KMS-11 (cell line): ENCODE results near the gene FOXP3.

ENCODE experiments used
- H2AFZ ChIP-seq: fragments of 200-600 bp; sonication (generic); 2 replicates; pipeline ENCODE4 v1.6.1; 2016; ENCODE audit warnings: antibody characterized with exemption, mixed run types, low read depth
- H3K27ac ChIP-seq: fragments of 200-600 bp; sonication (generic); 2 replicates; pipeline ENCODE4 v1.6.1; 2016; ENCODE audit warnings: mild to moderate bottlenecking, mixed run types
- H3K27me3 ChIP-seq: fragments of 200-600 bp; sonication (generic); 2 replicates; pipeline ENCODE4 v1.6.1; 2017; ENCODE audit warnings: mild to moderate bottlenecking, low read depth, mixed run types, moderate library complexity; ENCODE audit not compliant: insufficient read depth
- H3K36me3 ChIP-seq: fragments of 200-600 bp; sonication (generic); 2 replicates; pipeline ENCODE4 v1.6.1; 2017; ENCODE audit warnings: mild to moderate bottlenecking, mixed run types; ENCODE audit not compliant: insufficient read depth
- H3K4me1 ChIP-seq: fragments of 200-600 bp; sonication (generic); 2 replicates; pipeline ENCODE4 v1.6.1; 2016; ENCODE audit warnings: mild to moderate bottlenecking, low read depth, mixed run types; ENCODE audit not compliant: poor library complexity, severe bottlenecking
- H3K4me2 ChIP-seq: fragments of 200-600 bp; sonication (generic); 2 replicates; pipeline ENCODE4 v1.7.0; 2016; ENCODE audit warnings: mild to moderate bottlenecking, mixed run types
- H3K4me3 ChIP-seq: fragments of 200-600 bp; sonication (generic); IDR thresholded peaks from 2 replicates; pipeline ENCODE4 v1.6.1; 2017; ENCODE audit warnings: low read depth, low read length, mixed read lengths; ENCODE audit not compliant: insufficient read depth
- H3K79me2 ChIP-seq: fragments of 200-600 bp; sonication (generic); 2 replicates; pipeline ENCODE4 v1.6.1; 2016; ENCODE audit warnings: low read depth, mixed run types; ENCODE audit not compliant: insufficient read depth
- H3K9ac ChIP-seq: fragments of 200-600 bp; sonication (generic); 2 replicates; pipeline ENCODE4 v1.6.1; 2016; ENCODE audit warnings: mild to moderate bottlenecking, mixed run types
- H4K20me1 ChIP-seq: fragments of 200-600 bp; sonication (generic); 2 replicates; pipeline ENCODE4 v1.6.1; 2016; ENCODE audit warnings: mild to moderate bottlenecking, mixed run types; ENCODE audit not compliant: insufficient read depth
- TF ChIP-seq, protein P1 (sequence below): fragments of 200-600 bp; sonication (generic); conservative IDR thresholded peaks from 2 replicates; pipeline ENCODE4 v1.6.1; 2017; ENCODE audit warnings: low read depth, mild to moderate bottlenecking, antibody characterized with exemption, low read length, moderate library complexity, mixed read lengths

Gene FOXP3

DNA sequence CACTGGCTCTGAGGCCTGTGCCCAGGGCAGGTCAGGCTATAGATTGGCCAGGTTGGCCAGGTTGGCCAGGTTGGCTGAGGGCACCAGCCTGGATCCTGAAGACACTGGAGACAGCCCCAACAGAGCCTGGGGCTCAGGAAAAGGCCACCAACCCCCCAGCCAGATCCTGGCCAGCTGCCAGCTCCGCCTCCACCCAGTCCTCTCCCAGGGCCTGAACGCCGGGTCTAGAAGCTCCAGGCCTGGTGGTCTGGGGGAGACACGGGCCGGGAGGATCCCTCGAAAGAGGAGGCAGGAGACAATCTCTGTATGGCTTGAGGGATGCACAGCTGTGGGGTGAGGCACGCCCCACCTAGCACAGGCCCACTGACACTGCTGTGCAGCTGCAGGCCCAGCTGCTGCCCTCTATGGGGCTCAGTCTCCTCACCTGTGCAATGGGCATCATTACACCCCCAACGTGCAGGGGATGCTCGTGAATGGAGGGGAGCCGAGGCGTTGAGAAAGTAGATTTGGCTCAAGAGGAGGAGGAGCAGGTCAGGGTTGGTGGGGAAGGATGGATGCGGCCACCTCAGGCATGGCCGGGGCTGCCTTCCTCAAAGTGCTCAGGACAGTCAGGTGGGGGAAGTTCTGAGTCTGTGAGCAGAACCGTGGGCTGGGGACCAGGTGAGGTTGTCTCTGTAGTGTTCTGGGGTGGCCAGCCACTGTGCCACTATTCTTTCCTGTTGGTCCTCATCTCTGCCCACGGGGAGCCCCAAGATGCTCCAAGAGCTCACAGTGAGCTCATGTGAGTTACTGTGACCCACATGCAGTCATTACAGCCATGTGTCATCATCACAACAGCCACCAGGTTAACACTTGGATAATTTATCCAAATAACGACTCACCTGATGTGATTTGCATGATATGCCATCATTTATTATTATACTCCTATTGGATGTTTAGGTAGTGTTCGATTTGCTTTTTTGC lies 28.2 kb upstream of the FOXP3 start:
- H4K20me1 ChIP-seq, result no peaks in the 10 kb centered on the region
- no peaks in the 10 kb centered on the region for H3K4me1 ChIP-seq
- no peak overlapping the region for H3K4me2 ChIP-seq
- no peaks in the 10 kb centered on the region for H3K27me3 ChIP-seq
- no peaks in the 10 kb centered on the region for H3K36me3 ChIP-seq
- no peaks in the 10 kb centered on the region for H3K79me2 ChIP-seq
- TF ChIP-seq, protein P1, sequence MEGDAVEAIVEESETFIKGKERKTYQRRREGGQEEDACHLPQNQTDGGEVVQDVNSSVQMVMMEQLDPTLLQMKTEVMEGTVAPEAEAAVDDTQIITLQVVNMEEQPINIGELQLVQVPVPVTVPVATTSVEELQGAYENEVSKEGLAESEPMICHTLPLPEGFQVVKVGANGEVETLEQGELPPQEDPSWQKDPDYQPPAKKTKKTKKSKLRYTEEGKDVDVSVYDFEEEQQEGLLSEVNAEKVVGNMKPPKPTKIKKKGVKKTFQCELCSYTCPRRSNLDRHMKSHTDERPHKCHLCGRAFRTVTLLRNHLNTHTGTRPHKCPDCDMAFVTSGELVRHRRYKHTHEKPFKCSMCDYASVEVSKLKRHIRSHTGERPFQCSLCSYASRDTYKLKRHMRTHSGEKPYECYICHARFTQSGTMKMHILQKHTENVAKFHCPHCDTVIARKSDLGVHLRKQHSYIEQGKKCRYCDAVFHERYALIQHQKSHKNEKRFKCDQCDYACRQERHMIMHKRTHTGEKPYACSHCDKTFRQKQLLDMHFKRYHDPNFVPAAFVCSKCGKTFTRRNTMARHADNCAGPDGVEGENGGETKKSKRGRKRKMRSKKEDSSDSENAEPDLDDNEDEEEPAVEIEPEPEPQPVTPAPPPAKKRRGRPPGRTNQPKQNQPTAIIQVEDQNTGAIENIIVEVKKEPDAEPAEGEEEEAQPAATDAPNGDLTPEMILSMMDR, result no peak
- no peak overlapping the region for H3K9ac ChIP-seq
- no peak overlapping the region for H3K27ac ChIP-seq
- H2AFZ ChIP-seq, result no peak overlapping the region
- no peak overlapping the region for H3K4me3 ChIP-seq

DNA sequence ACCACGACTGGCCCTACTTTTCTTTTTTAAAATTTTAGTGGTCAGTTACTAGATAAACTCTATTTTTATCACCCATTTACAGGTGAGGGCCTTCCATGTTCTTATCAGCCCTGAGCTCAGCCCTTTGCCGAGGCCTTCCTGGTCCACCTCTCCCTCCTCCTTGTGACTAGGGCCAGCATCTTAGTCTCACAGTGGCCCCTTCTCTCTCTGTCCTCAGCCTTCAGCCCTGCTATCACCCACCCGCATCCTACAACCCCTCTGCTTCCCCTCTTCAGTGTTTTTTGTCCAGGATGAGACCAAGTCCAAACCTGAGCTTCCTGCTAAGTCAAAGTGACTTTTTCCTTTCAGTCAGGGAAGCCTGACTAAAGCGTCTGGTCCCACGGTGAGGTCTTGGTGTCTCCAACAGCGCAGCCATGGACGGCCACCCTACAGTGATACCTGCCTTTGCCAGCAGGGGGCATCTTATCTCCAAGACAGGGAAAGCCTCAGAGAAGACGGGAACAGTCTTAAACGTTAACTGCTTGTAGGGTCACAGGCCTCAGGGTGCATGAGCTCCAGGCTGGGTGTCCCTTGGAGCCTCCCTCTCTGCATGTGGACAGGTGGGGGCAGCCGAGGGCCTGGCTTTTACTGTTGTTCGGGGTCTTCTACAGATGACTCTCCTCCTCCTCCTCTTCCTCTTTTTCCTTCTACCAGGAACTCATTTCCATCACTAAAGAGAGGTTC lies 27.3 kb upstream of the FOXP3 start:
- no peak overlapping the region for H3K4me3 ChIP-seq
- no peak overlapping the region for H2AFZ ChIP-seq
- TF ChIP-seq, protein P1, result peak; percentile 69
- H3K36me3 ChIP-seq, result no peaks in the 10 kb centered on the region
- no peaks in the 10 kb centered on the region for H4K20me1 ChIP-seq
- no peak overlapping the region for H3K27ac ChIP-seq
- H3K4me2 ChIP-seq, result no peak overlapping the region
- no peak overlapping the region for H3K9ac ChIP-seq
- H3K4me1 ChIP-seq, result no peaks in the 10 kb centered on the region
- no peaks in the 10 kb centered on the region for H3K79me2 ChIP-seq
- H3K27me3 ChIP-seq, result no peaks in the 10 kb centered on the region

DNA sequence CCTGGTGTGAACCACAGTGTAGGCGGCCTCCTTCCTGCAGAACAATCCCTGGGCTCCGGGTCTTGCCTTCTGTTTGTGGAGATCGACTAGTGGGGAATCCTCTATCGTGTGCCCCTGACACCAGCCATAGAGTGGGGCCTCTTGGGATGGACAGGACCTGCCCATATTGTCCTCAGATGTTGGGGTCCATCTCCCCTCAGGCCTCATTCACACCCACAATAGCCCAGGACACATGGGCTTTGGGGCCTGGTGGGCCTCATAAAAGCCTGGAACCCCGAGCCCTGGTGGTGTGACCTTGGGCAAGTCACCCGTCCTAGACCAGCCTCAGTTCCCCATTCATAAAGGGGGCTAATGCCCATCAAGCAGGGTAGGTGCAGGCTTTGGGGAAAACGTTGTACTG lies 25.7 kb upstream of the FOXP3 start:
- H4K20me1 ChIP-seq, result no peaks in the 10 kb centered on the region
- no peak overlapping the region for H3K4me3 ChIP-seq
- no peaks in the 10 kb centered on the region for H3K27me3 ChIP-seq
- no peak overlapping the region for H2AFZ ChIP-seq
- H3K4me1 ChIP-seq, result no peaks in the 10 kb centered on the region
- TF ChIP-seq, protein P1, result no peak
- H3K36me3 ChIP-seq, result no peaks in the 10 kb centered on the region
- H3K79me2 ChIP-seq, result no peaks in the 10 kb centered on the region
- H3K9ac ChIP-seq, result no peak overlapping the region
- no peak overlapping the region for H3K4me2 ChIP-seq
- H3K27ac ChIP-seq, result no peak overlapping the region

DNA sequence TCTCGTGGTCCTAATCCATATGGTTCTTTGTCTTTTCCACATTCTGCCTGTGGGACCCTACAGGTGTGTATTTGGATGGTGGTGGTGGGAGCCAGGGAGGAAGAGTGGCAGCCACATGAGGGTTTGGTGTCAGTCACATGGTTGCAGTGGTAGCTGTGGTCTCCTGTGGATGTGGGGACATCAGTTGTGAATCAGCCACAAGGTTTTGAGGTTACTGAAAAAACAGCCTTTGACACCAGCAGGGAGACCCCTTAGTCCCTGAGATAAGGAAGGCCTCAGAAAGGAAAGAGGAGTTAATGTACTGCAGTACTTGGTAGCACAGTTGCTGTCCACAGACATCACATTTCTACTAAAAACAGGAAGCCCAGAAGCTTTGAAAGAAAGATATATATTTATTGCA lies 23.2 kb upstream of the FOXP3 start:
- H4K20me1 ChIP-seq, result no peaks in the 10 kb centered on the region
- H3K4me3 ChIP-seq, result no peak overlapping the region
- no peaks in the 10 kb centered on the region for H3K27me3 ChIP-seq
- no peak overlapping the region for H3K27ac ChIP-seq
- no peaks in the 10 kb centered on the region for H3K36me3 ChIP-seq
- H3K9ac ChIP-seq, result no peak overlapping the region
- H3K4me2 ChIP-seq, result no peak overlapping the region
- TF ChIP-seq, protein P1, result no peak
- H2AFZ ChIP-seq, result no peak overlapping the region
- H3K79me2 ChIP-seq, result no peaks in the 10 kb centered on the region
- no peaks in the 10 kb centered on the region for H3K4me1 ChIP-seq
